ENCODE measurements around the gene TRIM46. TPM values are rescaled to one million over a fixed set of nuclear protein-coding genes. Genes with fewer than 3 reads are reported as not detected.

The TRIM46 gene
- total RNA-seq, 1 donor from 2014 or later = 13.2 TPM

- Mint-ChIP-seq H3K9me3 (ENCODE audit: unreplicated experiment) (no peaks in the 10 kb centered on the region), H3K36me3 (ENCODE audit: low read depth, unreplicated experiment) (peaks cover 5% of the 10 kb centered on the region), H3K4me3 (ENCODE audit: unreplicated experiment) (peak overlapping the region; percentile 87), H3K4me1 (ENCODE audit: low read depth, unreplicated experiment) (peaks cover 40% of the 10 kb centered on the region), H3K27ac (ENCODE audit: unreplicated experiment) (peak overlapping the region; percentile 73), H3K27me3 (ENCODE audit: low read depth, unreplicated experiment) (no peaks in the 10 kb centered on the region)
- Histone ChIP-seq H3K4me1 (ENCODE audit: insufficient read depth, low read length) (peaks cover 44% of the 10 kb centered on the region), H3K4me2 (ENCODE audit: low read length) (peak overlapping the region; percentile 90), H3K27me3 (ENCODE audit: insufficient read depth, low read length) (peaks cover 42% of the 10 kb centered on the region), H3K36me3 (ENCODE audit: insufficient read depth, low read length) (no peaks in the 10 kb centered on the region), H3K79me2 (ENCODE audit: insufficient read depth, low read length) (no peaks in the 10 kb centered on the region), H3K9me3 (ENCODE audit: insufficient read depth, low read depth, low read length) (no peaks in the 10 kb centered on the region), H3K4me3 (ENCODE audit: insufficient read depth, low read depth, low read length) (peak overlapping the region; percentile 55), H2AFZ (ENCODE audit: low read depth, low read length) (no peak overlapping the region), H3K9ac (ENCODE audit: low read length) (peak overlapping the region; percentile 77), H4K20me1 (ENCODE audit: insufficient read depth, low read length) (no peaks in the 10 kb centered on the region), H3K27ac (ENCODE audit: low read depth, low read length) (peak overlapping the region; percentile 9)
- no peak for TF ChIP-seq EZH2 (IDR thresholded peaks at IDR 0.05; ENCODE audit: insufficient read depth, low read length)
- TF ChIP-seq CTCF (IDR thresholded peaks at IDR 0.05; ENCODE audit: insufficient read depth, low read depth, low read length) = no peak
- no peak for FAIRE-seq
- DNase-seq (ENCODE audit: low read depth) = no peak
Observed at GRCh38 chr1:155128755-155129473, 44.7 kb upstream of the TRIM46 start.

GRCh38 chr1:155130272-155131006, 43.2 kb upstream of the TRIM46 start:
- H3K9me3 Mint-ChIP-seq (ENCODE audit: unreplicated experiment) = no peaks in the 10 kb centered on the region
- peaks cover 43% of the 10 kb centered on the region for H3K4me1 Mint-ChIP-seq (ENCODE audit: low read depth, unreplicated experiment)
- H2AFZ ChIP-seq (ENCODE audit: low read depth, low read length) = no peak overlapping the region
- no peaks in the 10 kb centered on the region for H3K27me3 Mint-ChIP-seq (ENCODE audit: low read depth, unreplicated experiment)
- no peaks in the 10 kb centered on the region for H4K20me1 ChIP-seq (ENCODE audit: insufficient read depth, low read length)
- H3K4me3 Mint-ChIP-seq (ENCODE audit: unreplicated experiment) = peak overlapping the region; percentile 78
- no peak overlapping the region for H3K27ac Mint-ChIP-seq (ENCODE audit: unreplicated experiment)
- H3K79me2 ChIP-seq (ENCODE audit: insufficient read depth, low read length) = no peaks in the 10 kb centered on the region
- H3K4me3 ChIP-seq (ENCODE audit: insufficient read depth, low read depth, low read length) = no peak overlapping the region
- peak overlapping the region; percentile 77 for H3K9ac ChIP-seq (ENCODE audit: low read length)
- no peaks in the 10 kb centered on the region for H3K9me3 ChIP-seq (ENCODE audit: insufficient read depth, low read depth, low read length)
- H3K4me1 ChIP-seq (ENCODE audit: insufficient read depth, low read length) = peaks cover 50% of the 10 kb centered on the region
- peaks cover 33% of the 10 kb centered on the region for H3K27me3 ChIP-seq (ENCODE audit: insufficient read depth, low read length)
- DNase-seq (ENCODE audit: low read depth) = no peak
- no peak for FAIRE-seq
- H3K36me3 Mint-ChIP-seq (ENCODE audit: low read depth, unreplicated experiment) = peaks cover 8% of the 10 kb centered on the region
- TF ChIP-seq EZH2 (IDR thresholded peaks at IDR 0.05; ENCODE audit: insufficient read depth, low read length) (no peak), CTCF (IDR thresholded peaks at IDR 0.05; ENCODE audit: insufficient read depth, low read depth, low read length) (no peak)
- peak overlapping the region; percentile 90 for H3K4me2 ChIP-seq (ENCODE audit: low read length)
- no peaks in the 10 kb centered on the region for H3K36me3 ChIP-seq (ENCODE audit: insufficient read depth, low read length)
- no peak overlapping the region for H3K27ac ChIP-seq (ENCODE audit: low read depth, low read length)

Data from astrocyte (in vitro differentiated cells and primary cell).